ENCODE measurements around the gene FAM47E. TPM values are rescaled to one million over a fixed set of nuclear protein-coding genes. Genes with fewer than 3 reads are reported as not detected.

Gene FAM47E
- total RNA-seq, 1 experiment from 2014 or later: 1.0 TPM

DNA sequence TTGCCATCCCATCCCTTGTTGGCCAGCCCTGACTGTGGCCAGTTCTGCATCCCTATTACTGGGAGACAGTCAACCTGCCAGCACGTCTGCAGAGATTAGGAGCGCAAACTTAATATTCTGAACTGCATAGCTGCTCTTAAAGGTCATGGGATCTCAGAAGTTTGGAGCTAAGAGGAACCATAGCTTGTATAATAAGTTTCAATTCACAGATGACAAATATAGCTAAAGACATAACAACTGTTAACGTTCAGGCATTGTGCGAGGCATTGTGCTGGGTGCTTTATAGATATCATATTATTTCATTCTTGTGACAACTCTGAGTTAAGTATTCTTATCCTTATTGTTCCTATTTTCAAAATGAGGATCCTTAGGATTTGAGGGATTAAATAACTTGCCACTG, 41.6 kb upstream of the FAM47E start:
- Mint-ChIP-seq H3K27me3 (ENCODE audit: insufficient read depth, unreplicated experiment) (no peaks in the 10 kb centered on the region), H3K4me1 (ENCODE audit: insufficient read depth, unreplicated experiment) (peaks cover 44% of the 10 kb centered on the region), H3K27ac (ENCODE audit: low read depth, unreplicated experiment) (peak overlapping the region; percentile 42), H3K36me3 (ENCODE audit: insufficient read depth, unreplicated experiment) (peaks cover 14% of the 10 kb centered on the region), H3K9me3 (ENCODE audit: unreplicated experiment) (no peaks in the 10 kb centered on the region), H3K4me3 (ENCODE audit: unreplicated experiment) (peak overlapping the region; percentile 74)
- POLR2A ChIA-PET: interaction anchor here (0.8 to 10.1 kb wide), 5 partner anchors 11 to 164 kb away, joined by 3 to 90 read pairs (median 3); partner anchors contain the start of gene STBD1
- CTCF ChIA-PET: interaction anchor here (0.6 to 1.1 kb wide), 5 partner anchors 10 to 295 kb away, joined by 3 to 7 read pairs (median 3); no protein-coding TSS in a partner anchor
- intact Hi-C loops (cut with micrococcal nuclease): loop anchor here (5.0 kb wide), 1 partner anchor 97 kb away; the partner anchor contains the start of gene STBD1
- no TSS peak for BruUV-seq (replicated peaks)
- TF ChIP-seq, protein P1, sequence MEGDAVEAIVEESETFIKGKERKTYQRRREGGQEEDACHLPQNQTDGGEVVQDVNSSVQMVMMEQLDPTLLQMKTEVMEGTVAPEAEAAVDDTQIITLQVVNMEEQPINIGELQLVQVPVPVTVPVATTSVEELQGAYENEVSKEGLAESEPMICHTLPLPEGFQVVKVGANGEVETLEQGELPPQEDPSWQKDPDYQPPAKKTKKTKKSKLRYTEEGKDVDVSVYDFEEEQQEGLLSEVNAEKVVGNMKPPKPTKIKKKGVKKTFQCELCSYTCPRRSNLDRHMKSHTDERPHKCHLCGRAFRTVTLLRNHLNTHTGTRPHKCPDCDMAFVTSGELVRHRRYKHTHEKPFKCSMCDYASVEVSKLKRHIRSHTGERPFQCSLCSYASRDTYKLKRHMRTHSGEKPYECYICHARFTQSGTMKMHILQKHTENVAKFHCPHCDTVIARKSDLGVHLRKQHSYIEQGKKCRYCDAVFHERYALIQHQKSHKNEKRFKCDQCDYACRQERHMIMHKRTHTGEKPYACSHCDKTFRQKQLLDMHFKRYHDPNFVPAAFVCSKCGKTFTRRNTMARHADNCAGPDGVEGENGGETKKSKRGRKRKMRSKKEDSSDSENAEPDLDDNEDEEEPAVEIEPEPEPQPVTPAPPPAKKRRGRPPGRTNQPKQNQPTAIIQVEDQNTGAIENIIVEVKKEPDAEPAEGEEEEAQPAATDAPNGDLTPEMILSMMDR (IDR thresholded peaks at IDR 0.05; ENCODE audit: unreplicated experiment): no peak
- no peak for DNase-seq (ENCODE audit: unreplicated experiment)

DNA sequence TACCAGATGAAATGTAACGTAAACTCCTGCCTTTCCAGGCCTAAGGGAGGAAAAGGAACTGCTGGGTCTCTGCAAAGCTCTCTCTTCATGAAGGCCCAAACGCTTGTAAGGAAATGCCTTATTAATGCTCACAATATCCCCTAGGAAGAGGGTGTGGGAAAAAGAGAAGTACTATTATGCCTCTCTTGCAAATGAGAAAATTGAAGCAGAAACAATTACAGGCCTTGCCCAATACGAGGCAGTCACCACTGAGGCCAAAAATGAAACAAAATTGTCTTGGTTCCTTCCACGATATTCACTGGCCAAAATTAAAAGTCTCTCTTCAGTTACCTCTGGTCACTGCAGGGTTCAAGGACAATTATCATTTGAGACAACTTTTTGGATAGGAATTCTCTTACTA, 41.1 kb upstream of the FAM47E start:
- TF ChIP-seq, protein P1 (IDR thresholded peaks at IDR 0.05; ENCODE audit: unreplicated experiment): no peak
- Mint-ChIP-seq H3K27me3 (ENCODE audit: insufficient read depth, unreplicated experiment) (no peaks in the 10 kb centered on the region), H3K4me1 (ENCODE audit: insufficient read depth, unreplicated experiment) (peaks cover 45% of the 10 kb centered on the region), H3K9me3 (ENCODE audit: unreplicated experiment) (no peaks in the 10 kb centered on the region), H3K27ac (ENCODE audit: low read depth, unreplicated experiment) (peak overlapping the region; percentile 78), H3K36me3 (ENCODE audit: insufficient read depth, unreplicated experiment) (peaks cover 14% of the 10 kb centered on the region), H3K4me3 (ENCODE audit: unreplicated experiment) (peak overlapping the region; percentile 74)
- ChIA-PET CTCF (interaction anchor here (0.8 to 2.1 kb wide), 6 partner anchors 11 to 97 kb away, joined by 3 to 10 read pairs (median 3); no protein-coding TSS in a partner anchor), POLR2A (interaction anchor here (0.8 to 10.1 kb wide), 8 partner anchors 10 to 178 kb away, joined by 3 to 90 read pairs (median 6); partner anchors contain the start of gene STBD1)
- intact Hi-C loops (cut with micrococcal nuclease): loop anchor here (5.0 kb wide), 1 partner anchor 97 kb away; the partner anchor contains the start of gene STBD1
- no peak for DNase-seq (ENCODE audit: unreplicated experiment)
- no TSS peak for BruUV-seq (replicated peaks)

DNA sequence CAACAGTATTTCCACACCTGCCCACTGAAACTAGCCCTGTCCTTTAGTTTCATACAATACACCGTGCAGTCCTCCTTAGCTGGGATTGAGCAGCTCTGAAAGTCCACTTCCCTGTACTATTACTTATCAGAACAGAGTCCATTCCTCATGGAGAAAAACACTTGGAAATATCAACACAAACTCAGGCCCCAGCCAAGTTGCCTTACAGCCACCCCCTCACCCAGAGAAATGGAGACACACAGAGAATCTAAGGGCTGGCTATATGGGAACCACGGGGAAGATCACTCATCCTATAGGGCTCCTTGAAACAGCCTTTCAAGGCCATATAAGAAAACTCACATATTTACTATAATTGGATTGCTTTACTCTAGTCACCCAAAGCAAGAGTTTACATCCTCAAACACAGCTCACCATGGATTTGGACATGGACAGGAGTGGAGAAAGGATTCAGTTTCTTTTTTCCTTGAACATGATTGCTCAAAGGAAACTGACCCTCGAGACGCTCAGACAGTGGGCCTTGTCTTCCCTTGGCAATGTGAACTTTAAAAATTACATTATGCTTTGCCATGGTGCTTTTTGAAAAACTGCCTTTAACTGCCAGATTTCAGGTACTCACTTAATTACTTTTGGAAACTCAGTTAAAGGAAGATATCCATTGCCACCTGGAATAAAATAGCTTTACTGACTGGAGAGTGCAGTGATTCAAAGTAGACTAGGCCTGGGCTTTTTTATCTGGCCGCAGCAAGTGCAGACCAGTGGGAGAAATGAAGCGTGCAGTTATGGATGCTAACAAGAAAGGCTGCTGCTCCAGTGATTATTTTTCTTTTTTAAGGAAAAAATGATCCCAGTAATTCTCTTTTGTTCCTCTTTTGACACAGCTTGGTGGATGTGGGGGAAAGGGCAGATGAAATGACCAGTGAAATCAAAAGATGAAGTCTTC, 39.5 kb upstream of the FAM47E start:
- Mint-ChIP-seq H3K4me1 (ENCODE audit: insufficient read depth, unreplicated experiment) (peaks cover 47% of the 10 kb centered on the region), H3K27me3 (ENCODE audit: insufficient read depth, unreplicated experiment) (no peaks in the 10 kb centered on the region), H3K27ac (ENCODE audit: low read depth, unreplicated experiment) (peak overlapping the region; percentile 78), H3K9me3 (ENCODE audit: unreplicated experiment) (no peaks in the 10 kb centered on the region), H3K4me3 (ENCODE audit: unreplicated experiment) (peak overlapping the region; percentile 74), H3K36me3 (ENCODE audit: insufficient read depth, unreplicated experiment) (peaks cover 8% of the 10 kb centered on the region)
- no peak for DNase-seq (ENCODE audit: unreplicated experiment)
- ChIA-PET CTCF (interaction anchor here (0.6 to 2.1 kb wide), 5 partner anchors 18 to 323 kb away, joined by 3 to 10 read pairs (median 3); no protein-coding TSS in a partner anchor), POLR2A (interaction anchor here (0.7 to 10.1 kb wide), 16 partner anchors 8 to 176 kb away, joined by 3 to 90 read pairs (median 6); partner anchors contain the start of genes NUP54 and STBD1)
- TF ChIP-seq, protein P1 (IDR thresholded peaks at IDR 0.05; ENCODE audit: unreplicated experiment): no peak
- intact Hi-C loops (cut with micrococcal nuclease): loop anchor here (2.0 to 5.0 kb wide), 2 partner anchors 31 to 95 kb away; partner anchors contain the start of gene STBD1
- BruUV-seq (replicated peaks): no TSS peak

Data from MCF 10A (cell line).